Measurements from ENCODE around the gene KAZN.
A peak's percentile ranks its signal among the peaks of the same experiment; 100 is the strongest.

KAZN gene

DNA sequence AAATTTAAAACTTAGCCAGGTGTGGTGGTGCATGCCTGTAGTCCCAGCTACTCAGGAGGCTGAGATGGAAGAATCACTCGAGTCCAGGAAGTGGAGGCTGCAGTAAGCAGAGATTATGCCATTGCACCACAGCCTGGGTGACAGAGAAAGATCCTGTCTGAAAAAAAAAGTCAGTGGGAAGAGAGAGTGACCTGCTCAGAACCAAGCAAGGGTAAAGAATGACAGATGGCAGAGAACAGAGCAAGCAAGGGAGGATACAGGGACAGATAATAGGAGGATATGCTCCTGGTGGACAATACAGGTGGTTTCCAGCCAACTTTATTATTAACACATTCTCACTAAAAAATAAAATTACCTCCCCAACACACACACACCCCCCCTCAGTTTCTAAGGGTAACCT, 550.5 kb downstream of the KAZN start:
- H3K27me3 Mint-ChIP-seq, result peaks cover 62% of the 10 kb centered on the region
- H3K4me1 Mint-ChIP-seq, result no peaks in the 10 kb centered on the region
- H3K36me3 Mint-ChIP-seq, result no peaks in the 10 kb centered on the region
- peaks cover 4% of the 10 kb centered on the region for H3K9me3 Mint-ChIP-seq
- ATAC-seq, result no peak
- H3K27ac Mint-ChIP-seq, result no peak overlapping the region
- H3K4me3 Mint-ChIP-seq, result no peak overlapping the region

DNA sequence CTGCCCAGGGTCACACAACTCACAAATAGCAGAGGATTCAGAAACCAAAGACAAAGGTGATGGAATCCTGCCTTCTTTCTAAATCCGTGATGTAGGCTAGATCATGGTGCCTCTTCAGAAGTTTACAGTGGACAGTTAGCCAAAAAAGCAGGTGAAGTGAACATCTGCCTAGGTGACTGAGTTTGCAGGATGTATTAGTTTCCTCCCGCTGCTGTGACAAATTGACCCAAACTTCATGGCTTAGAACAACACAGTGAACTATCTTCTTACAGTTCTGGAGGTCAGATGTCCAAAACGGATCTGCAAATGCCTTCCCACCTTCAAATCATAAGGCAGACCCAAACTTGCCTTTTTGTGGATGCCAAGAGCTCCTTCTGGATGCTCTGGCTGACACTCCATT, 551.9 kb downstream of the KAZN start:
- H3K27me3 Mint-ChIP-seq, result peaks cover 68% of the 10 kb centered on the region
- H3K36me3 Mint-ChIP-seq, result no peaks in the 10 kb centered on the region
- peaks cover 4% of the 10 kb centered on the region for H3K9me3 Mint-ChIP-seq
- peaks cover 10% of the 10 kb centered on the region for H3K4me1 Mint-ChIP-seq
- no peak for ATAC-seq
- H3K27ac Mint-ChIP-seq, result no peak overlapping the region
- H3K4me3 Mint-ChIP-seq, result no peak overlapping the region

DNA sequence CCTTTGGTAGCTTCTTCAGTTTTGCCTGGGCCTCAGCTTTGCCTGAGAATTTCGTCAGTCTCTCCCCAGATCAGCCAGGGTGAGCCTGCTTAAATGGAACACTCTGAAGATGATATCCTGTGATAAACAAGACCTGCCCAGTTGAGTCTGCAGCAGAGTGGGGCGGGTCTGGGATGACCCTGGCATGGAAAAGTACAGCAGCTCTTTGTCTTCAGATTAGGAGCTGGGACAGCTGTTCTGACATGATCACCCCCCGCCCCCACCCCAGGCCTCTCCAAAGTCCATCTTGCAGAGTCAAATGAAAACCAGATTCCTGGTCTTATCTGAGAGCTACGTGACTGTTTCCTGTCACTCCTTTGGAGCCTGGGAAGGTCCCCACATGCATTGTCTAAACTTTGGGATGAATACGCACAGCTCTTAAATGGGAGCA, 552.9 kb downstream of the KAZN start:
- H3K27ac Mint-ChIP-seq, result no peak overlapping the region
- peaks cover 71% of the 10 kb centered on the region for H3K27me3 Mint-ChIP-seq
- H3K4me3 Mint-ChIP-seq, result no peak overlapping the region
- H3K36me3 Mint-ChIP-seq, result no peaks in the 10 kb centered on the region
- no peak for ATAC-seq
- peaks cover 4% of the 10 kb centered on the region for H3K9me3 Mint-ChIP-seq
- H3K4me1 Mint-ChIP-seq, result peaks cover 20% of the 10 kb centered on the region

DNA sequence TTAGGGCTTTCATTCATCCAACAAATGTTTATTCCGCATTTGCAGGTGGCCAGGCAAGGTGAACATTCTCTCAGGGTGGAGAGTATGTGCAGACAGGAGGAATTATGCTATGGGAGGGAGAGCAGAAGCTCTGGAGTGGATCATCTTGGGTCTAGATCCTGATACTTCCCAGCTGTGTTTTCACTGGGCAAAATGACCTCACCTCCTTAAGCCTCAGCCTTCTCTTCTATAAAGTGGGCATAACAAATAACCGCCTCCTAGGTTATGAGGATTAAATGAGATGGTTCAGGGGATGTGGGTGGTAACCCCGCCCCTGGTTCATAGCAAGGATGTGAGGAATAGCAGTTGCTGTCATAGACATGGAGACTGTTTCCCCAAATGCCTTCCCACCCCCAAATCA, 553.4 kb downstream of the KAZN start:
- ATAC-seq, result no peak
- peaks cover 4% of the 10 kb centered on the region for H3K9me3 Mint-ChIP-seq
- H3K36me3 Mint-ChIP-seq, result no peaks in the 10 kb centered on the region
- H3K4me3 Mint-ChIP-seq, result no peak overlapping the region
- H3K4me1 Mint-ChIP-seq, result peaks cover 25% of the 10 kb centered on the region
- no peak overlapping the region for H3K27ac Mint-ChIP-seq
- peaks cover 74% of the 10 kb centered on the region for H3K27me3 Mint-ChIP-seq

DNA sequence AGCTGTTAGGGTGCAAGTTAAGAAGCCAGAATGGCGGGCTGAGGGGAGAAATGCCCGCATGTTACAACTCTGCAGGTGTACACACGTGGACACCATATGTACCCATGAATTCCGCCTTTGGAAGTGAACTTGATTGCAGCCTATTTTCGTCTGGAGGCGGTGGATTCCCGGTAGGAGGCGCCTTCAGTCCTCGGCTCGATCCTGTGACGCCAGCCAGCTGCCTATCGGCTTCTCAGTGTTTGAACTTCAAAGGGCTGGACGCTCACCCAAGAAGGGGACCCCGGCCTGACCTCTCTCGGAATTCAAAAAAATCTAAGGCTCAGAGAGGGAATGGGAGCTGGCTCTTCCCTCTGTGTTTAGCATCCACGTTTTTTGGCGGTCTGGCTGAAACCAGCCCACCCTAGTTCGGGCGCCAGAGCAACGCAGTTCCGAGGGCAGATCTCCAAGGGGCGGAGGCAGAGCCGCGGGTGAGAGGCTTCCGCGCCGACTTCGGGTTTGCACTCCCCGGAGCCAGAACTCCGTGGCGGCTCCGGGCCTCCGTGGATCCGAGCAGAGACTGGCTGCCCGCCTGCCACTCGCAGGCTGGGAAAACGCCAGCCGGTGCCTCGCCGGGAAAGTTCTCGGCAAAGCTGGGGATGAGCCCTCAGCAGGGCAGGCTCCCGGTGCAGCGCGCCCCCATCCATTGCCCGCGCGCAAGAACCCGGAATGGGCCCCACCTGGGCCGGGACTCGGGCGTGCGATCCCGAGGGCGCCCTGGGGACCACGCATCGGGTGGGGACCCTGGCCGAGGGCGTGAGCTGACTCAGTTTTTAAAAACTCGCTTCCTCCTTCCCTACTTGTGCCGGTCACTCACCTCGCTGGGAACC, 554.1 kb downstream of the KAZN start:
- peaks cover 4% of the 10 kb centered on the region for H3K9me3 Mint-ChIP-seq
- peaks cover 28% of the 10 kb centered on the region for H3K4me1 Mint-ChIP-seq
- no peak overlapping the region for H3K27ac Mint-ChIP-seq
- no peak for ATAC-seq
- peaks cover 75% of the 10 kb centered on the region for H3K27me3 Mint-ChIP-seq
- no peaks in the 10 kb centered on the region for H3K36me3 Mint-ChIP-seq
- no peak overlapping the region for H3K4me3 Mint-ChIP-seq

DNA sequence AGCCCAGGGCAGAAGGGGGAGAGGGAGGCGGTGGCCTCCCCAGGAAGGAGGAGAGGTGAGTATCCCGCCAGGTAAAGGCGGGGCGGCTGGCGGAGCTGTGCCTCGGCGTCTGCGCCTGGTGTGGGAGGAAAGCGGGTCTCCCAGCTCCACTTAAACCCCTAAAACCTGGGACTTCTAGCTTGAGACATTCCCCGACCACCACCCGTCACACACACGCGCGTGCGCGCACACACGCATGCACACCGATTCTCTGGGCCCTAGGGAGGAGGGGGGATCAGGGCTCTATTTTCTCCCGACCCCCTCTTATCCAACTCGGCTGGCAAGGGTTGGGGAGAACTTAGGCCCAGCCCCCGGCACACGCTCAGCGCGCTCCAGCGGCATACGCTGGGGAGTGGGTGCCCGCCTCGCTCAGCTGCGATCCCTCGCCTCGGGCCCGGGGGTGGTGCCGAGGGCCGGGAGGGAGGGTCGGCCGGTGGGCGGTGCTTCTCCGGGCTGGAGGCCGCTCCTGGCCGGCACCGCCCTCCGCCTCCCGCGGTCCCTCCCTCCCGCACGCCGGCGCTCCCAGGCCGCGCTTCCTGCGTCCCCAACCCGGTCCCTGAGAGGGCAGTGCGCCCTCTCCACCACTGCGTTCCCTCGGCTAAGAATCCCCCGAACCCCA, 554.8 kb downstream of the KAZN start, which contains the start of gene TMEM51:
Gene TMEM51 (plus strand): TSS at position 564 of the 658 bp plus-strand sequence. CDS start 61,341 bp downstream, outside the sequence.
- Mint-ChIP-seq H3K27me3 (peaks cover 71% of the 10 kb centered on the region), H3K4me3 (peak within 1 kb of the TSS; percentile 43), H3K9me3 (peaks cover 4% of the 10 kb centered on the region), H3K27ac (no peak within 1 kb of the TSS), H3K4me1 (peaks cover 28% of the 10 kb centered on the region), H3K36me3 (no peaks in the 10 kb centered on the region)
- ATAC-seq, result no peak

DNA sequence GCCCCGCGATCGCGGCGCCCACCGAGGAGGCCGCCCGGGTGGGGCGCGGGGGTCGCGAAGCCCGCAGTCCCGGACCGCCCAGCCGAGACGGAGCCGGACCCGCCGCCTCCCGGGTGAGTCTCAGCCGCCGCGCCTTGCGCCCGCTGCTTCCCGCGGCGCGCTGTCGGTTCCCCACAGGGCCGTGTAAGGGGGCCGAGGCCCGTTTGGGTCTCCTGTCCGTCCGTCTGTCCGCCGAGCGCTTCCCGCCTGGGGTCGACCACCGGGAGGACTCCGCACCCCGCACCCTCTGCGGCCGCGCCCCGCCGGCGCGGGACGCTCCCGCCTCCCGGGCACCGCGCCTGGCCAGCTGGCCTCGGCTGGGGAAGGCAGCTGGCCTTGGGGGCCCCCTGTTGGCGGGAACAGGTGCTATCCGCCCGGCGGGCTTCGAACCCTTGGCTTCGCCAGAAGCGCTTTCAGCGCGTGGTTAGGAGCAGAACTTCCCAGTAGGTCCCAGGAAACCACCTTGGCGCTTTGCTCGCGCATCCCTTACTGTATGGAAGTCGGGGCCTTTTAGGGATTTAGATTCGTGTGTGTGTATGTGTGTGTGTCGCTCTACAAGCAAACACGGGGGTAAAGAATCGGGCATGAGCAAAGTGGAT, 555.5 kb downstream of the KAZN start:
- H3K27me3 Mint-ChIP-seq, result peaks cover 69% of the 10 kb centered on the region
- H3K36me3 Mint-ChIP-seq, result no peaks in the 10 kb centered on the region
- peaks cover 28% of the 10 kb centered on the region for H3K4me1 Mint-ChIP-seq
- peak overlapping the region; percentile 43 for H3K4me3 Mint-ChIP-seq
- no peak overlapping the region for H3K27ac Mint-ChIP-seq
- ATAC-seq, result peak; percentile 34
- peaks cover 4% of the 10 kb centered on the region for H3K9me3 Mint-ChIP-seq

DNA sequence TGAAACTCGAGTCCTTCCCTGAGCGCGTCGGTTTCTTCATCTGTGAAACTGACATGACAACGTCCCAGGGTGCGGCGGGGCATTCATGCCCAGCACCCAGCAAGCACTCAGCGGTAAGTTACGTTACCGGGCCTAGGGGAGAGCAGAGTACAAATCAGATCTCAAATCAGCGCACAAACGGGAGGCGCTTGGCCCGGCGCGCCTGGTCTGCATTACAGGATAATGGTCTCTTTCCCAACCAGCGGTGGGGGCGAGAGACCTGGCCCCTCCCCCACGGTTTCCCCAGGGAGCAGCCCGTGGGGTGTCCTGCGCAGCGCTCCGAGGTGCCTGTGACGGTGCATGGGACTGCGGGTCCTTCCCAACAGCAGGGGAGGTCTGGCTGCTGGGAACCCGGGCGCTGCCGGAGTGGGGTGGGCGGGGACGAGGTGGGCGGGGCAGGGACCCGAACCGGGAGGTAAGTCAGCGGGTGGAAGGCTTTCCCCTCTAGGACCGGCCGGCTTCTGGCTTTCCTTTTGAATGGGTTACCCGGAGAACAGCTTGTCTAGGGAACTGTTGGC, 556.1 kb downstream of the KAZN start:
- peak overlapping the region; percentile 43 for H3K4me3 Mint-ChIP-seq
- peaks cover 28% of the 10 kb centered on the region for H3K4me1 Mint-ChIP-seq
- H3K9me3 Mint-ChIP-seq, result peaks cover 4% of the 10 kb centered on the region
- peaks cover 63% of the 10 kb centered on the region for H3K27me3 Mint-ChIP-seq
- H3K36me3 Mint-ChIP-seq, result no peaks in the 10 kb centered on the region
- ATAC-seq, result no peak
- no peak overlapping the region for H3K27ac Mint-ChIP-seq

DNA sequence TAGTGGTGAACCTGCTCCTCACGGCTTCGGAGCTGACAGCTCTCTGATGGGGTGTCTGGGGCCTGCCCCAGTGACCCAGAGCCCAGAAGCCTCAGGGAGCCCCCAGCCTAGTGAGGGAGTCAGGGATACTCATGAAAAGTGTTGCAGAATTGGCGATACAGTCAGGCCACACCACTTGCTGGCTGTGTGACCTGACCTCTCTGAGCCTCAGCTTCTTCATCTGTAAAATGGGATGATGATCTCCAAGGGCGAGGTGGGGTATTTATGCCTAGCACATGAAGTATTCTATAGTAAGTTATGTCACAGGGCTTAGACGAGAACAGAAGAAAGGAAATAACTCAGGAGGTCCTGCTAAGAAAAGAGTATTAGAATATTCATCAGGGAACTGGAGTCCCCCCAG, 556.7 kb downstream of the KAZN start:
- ATAC-seq, result no peak
- H3K27me3 Mint-ChIP-seq, result peaks cover 57% of the 10 kb centered on the region
- H3K27ac Mint-ChIP-seq, result no peak overlapping the region
- peaks cover 28% of the 10 kb centered on the region for H3K4me1 Mint-ChIP-seq
- peaks cover 4% of the 10 kb centered on the region for H3K9me3 Mint-ChIP-seq
- H3K36me3 Mint-ChIP-seq, result no peaks in the 10 kb centered on the region
- H3K4me3 Mint-ChIP-seq, result no peak overlapping the region

DNA sequence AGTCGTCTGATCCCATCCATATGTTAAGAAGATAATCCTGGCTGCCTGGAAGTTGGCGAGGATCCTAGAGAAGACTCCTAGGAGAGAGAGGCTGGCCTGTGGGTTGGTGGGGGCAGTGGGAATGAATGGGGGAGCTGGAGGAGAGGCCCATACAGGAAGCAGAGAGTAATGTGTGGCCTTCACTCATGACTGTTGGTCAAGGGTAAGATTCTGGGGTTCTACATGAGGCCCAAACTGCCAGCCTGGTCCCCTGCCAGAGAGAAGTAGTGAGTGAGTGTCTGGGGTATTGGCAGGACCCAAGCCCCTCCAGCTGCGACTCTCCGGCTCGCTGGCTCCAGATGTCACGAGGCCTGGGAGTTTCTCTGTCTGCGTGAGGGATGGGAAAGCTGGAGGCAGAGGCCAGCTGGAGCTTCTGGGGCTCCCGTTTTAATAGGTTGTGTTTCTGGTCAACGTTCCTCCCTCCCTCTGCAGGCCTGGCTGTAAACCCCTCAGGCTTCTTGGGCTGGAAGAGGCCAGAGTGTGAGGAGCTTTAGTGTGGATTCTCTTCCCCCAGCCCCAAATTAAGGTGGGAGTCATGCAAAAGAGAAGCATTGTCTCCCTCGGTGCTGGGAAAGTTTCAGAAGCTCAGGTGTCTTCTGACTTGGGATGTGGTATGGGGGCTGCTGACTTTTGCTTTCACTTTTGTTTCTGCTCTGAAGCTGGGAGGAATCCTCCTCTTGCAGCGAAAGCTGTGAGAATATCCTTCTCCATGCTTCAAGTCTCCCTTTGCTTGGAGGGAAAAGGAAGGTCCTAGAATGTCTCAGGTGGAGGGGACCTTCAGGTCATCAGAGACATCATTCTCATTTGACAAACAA, 557.6 kb downstream of the KAZN start:
- Mint-ChIP-seq H3K27ac (no peak overlapping the region), H3K9me3 (no peaks in the 10 kb centered on the region), H3K27me3 (peaks cover 57% of the 10 kb centered on the region), H3K4me1 (peaks cover 28% of the 10 kb centered on the region), H3K36me3 (no peaks in the 10 kb centered on the region), H3K4me3 (no peak overlapping the region)
- ATAC-seq, result no peak

DNA sequence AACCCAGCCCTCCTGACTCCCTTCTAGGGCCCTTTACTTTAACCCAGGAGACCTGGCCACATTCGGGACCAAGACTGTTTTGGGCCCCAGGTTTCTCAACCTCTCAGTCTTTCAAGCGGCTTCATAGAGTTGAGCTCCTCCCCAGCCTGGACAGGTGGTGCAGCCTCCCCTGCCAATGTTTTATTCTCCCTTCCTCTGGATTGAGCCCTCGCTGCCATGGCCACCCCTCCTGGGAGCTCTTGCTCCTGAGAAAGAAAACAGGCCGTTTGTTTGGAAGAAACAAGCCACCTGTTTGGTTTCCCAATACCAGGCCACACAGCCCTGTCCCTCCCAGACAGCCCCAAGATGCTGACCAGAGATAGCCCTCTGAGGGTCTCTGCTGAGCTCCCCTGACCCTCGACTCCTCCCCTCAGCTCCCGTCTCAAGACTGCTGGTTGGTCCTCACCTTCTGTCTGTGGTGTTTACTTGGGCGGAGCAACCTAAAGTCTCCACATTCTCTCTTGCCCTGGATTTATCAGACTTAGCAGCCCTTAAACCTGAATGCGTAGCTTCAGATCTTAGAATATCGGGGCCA, 558.4 kb downstream of the KAZN start:
- Mint-ChIP-seq H3K9me3 (no peaks in the 10 kb centered on the region), H3K27me3 (peaks cover 63% of the 10 kb centered on the region), H3K27ac (no peak overlapping the region), H3K4me3 (no peak overlapping the region), H3K36me3 (no peaks in the 10 kb centered on the region), H3K4me1 (peaks cover 28% of the 10 kb centered on the region)
- ATAC-seq, result no peak

DNA sequence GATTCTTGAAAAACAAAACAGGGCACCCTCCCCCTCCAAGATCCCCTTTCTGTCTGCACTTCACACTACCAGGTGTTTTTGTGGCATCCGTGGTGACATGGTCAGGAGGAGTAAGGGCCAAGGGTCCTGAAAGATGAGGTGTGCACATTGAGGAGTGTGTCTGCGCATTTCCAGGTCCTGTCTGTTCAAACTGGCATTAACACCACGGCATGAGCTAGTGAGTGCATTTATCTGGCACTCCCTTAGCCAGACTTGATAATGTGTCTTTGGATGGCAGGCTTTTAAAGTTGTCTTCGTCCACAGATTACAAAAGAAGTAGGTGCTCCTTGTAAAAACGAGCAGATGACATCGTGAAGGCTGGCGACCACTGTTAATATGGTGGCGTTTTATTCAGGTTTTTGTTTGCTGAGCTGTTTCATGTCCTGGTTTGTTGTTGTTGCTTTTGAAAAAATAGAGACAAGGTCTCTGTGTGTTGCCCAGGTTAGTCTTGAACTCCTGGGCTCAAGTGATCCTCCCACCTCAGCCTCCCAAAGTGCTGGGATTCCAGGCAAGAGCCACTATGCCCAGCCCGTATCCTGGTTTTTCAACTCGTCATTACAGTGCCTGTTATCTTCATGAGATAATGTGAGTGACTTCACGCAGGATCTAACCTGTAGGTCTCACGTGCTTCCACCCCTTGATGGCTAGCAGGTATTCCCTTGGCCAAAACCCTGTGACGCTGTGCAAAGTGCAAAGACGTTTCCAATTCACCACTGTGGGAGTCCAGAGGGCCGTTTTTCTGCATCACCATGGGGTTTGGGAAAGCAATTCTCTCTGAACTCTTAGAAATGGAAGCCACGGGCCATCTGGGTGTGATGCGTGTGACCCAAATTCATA, 559.3 kb downstream of the KAZN start:
- Mint-ChIP-seq H3K9me3 (no peaks in the 10 kb centered on the region), H3K27me3 (peaks cover 56% of the 10 kb centered on the region), H3K27ac (no peak overlapping the region), H3K36me3 (no peaks in the 10 kb centered on the region), H3K4me1 (peaks cover 28% of the 10 kb centered on the region), H3K4me3 (no peak overlapping the region)
- ATAC-seq, result no peak

DNA sequence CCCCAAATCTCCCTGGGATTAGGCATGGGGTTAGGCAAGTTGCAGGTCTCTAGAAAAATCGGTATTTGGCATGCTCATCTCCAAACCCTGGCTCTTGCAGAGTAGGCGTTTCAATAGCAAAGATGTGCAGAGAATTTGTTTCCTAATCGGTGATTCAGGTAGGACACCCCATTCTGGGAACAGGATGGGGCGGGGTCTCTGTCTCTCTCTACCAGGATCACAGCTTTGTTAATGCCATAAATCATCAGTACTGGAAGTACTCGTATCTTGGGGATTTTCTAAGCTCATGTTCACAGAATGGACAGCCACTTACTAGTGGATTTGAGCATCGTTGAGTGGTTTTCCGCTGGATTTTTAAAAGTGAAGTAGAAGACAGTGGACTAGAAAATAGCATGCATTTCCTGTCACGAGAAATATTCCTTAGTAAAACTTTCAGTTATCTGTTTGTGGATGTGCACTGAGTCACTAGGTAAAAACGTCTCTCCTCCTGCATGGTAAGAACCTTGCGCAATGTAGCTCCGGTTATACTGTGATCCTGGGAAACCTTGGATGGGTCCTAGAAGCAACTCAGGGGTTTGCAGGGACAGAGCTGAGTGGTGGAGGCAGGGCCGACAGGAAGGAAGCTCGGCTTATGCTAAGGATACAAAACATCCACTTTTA, 560.2 kb downstream of the KAZN start:
- Mint-ChIP-seq H3K27me3 (peaks cover 52% of the 10 kb centered on the region), H3K36me3 (no peaks in the 10 kb centered on the region), H3K27ac (no peak overlapping the region), H3K4me1 (peaks cover 28% of the 10 kb centered on the region), H3K4me3 (no peak overlapping the region), H3K9me3 (no peaks in the 10 kb centered on the region)
- ATAC-seq, result no peak

Data from stimulated activated memory B cell treated with anti-CD40 and anti-IgM and Interleukin-4, amounts not matched to agents 10 μg/mL and 1 μg/mL and 100 μg/mL, for 72 hours (primary cell).